RWPE1 (cell line): ENCODE data around the gene FCRL1.

Source experiments
- CTCF ChIA-PET: fragments of 350-600 bp; sonication (Branson Sonifier 250); formaldehyde crosslinking; extraction: SDS; loops from one replicate; lab custom pipeline; 2021; lab: Yijun Ruan, JAX
- POLR2A ChIA-PET: fragments of 400-600 bp; formaldehyde crosslinking; extraction: SDS; loops from one replicate; lab custom pipeline; 2020; ENCODE audit warnings: antibody characterized with exemption; ENCODE audit not compliant: low non-redundant PET; lab: Yijun Ruan, JAX
- DNase-seq: peaks from one replicate; pipeline ENCODE4 v3.0.0; 2012; ENCODE audit warnings: low spot score
- H3K27ac ChIP-seq: fragments of 450-650 bp; 2 replicates; pipeline ENCODE4 v1.5.1; 2017
- CTCF ChIP-seq: fragments of 450-650 bp; conservative IDR thresholded peaks from 2 replicates; pipeline ENCODE4 v1.5.1; 2017; ENCODE audit warnings: low read depth, mild to moderate bottlenecking

FCRL1 gene

DNA sequence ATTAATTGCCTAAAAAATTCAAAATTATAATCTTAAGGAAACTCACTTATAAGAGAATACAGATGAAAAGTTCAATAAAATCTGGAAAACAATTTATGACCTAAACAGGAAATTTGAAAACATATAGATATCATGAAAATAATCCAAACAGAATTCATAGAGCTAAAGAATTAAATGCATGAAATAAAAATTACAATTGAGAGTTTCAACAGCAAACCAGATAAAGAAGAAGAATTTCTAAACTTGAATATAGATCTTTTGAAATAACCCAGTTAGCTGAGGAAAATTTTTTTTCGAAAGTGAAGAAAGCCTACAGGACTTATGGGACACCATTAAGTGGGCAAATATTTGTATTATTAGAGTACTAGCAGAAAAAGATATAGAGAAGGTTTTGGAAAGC is 6.7 kb downstream of the FCRL1 start:
- DNase-seq: no peak
- H3K27ac ChIP-seq: no peak overlapping the region
- no peak for TF ChIP-seq CTCF
- ChIA-PET CTCF (no interaction called here), POLR2A (no interaction called here)

DNA sequence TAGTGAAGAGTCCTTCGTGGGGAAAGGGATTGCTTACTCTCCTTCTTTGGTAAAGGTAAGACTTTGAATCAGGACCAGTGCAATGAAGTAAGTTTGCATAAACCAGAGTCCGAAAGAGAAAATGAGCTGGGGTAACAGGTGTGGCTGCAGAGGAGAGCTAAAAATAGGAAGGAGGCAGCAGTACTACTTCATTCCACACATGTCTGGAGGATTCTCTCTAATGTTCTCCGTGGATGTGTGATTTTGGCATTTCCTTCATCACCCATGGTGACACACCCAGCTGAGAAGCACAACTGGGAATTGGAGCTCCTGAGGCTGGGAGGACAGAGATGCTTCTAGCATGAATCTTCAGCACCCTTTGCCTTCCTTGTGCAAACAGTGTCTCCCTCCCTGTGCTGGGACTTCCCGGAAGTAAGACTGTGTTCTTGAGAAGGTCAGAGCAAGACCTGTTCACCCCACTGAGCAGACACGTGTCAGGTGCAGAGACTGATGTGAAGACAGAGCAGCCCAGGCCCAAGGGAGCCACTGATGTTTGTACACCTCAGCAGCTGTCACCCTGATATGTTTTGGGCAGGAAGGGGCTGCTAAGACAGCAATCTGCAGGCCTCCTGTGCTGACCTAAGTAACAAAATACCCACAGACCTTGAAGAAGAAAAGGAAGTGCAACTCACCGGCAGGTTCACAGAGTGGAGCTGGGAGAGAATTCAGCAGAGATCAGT is 13.3 kb downstream of the FCRL1 start:
- CTCF ChIA-PET: no interaction called here

GRCh38 chr1:157803851-157804250 is 16.1 kb downstream of the FCRL1 start:
- TF ChIP-seq CTCF: no peak
- CTCF ChIA-PET: interaction anchor here (0.6 kb wide), 1 partner anchor 1407 kb away, joined by 3 read pairs; no protein-coding TSS in a partner anchor
- POLR2A ChIA-PET: no interaction called here
- H3K27ac ChIP-seq: no peak overlapping the region
- no peak for DNase-seq

More for the DNA sequence above, 13.3 kb downstream of the FCRL1 start:
- no peak for DNase-seq
- no peak for TF ChIP-seq CTCF
- no peak overlapping the region for H3K27ac ChIP-seq
- POLR2A ChIA-PET: no interaction called here

DNA sequence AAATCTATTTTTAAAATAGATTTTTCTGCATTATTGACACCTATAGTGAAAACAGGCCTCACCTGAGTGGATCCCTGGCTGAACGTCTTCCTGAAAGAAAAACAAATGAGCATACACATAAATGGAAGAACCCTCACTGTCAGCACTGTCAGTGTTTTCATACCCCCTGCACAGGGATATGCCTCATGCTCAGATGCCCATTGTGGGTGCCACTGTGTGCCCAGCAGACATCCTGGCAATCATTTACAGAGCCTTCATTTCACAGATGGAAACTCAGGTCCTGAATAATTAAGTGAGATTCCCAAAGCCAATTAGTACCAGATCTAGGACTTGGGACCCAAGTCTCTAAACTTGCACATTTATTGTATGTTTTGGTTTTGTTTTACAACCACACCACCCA is 19.9 kb downstream of the FCRL1 start:
- ChIA-PET POLR2A (no interaction called here), CTCF (no interaction called here)
- no peak for DNase-seq
- no peak for TF ChIP-seq CTCF
- H3K27ac ChIP-seq: no peak overlapping the region

GRCh38 chr1:157798211-157798610 is 21.7 kb downstream of the FCRL1 start:
- H3K27ac ChIP-seq: no peak overlapping the region
- DNase-seq: peak; percentile 6
- ChIA-PET CTCF (interaction anchor here (0.6 kb wide), 1 partner anchor 537 kb away, joined by 4 read pairs; no protein-coding TSS in a partner anchor), POLR2A (no interaction called here)
- TF ChIP-seq CTCF: no peak

- H3K27ac ChIP-seq: no peak overlapping the region
- ChIA-PET CTCF (interaction anchor here (1.5 kb wide), 1 partner anchor 94 kb away, joined by 4 read pairs; no protein-coding TSS in a partner anchor), POLR2A (no interaction called here)
- no peak for TF ChIP-seq CTCF
- no peak for DNase-seq
These were observed 34.7 kb downstream of the FCRL1 start for GRCh38 chr1:157785248-157785647.
